GM18907 (cell line): ENCODE data around the gene PRKRA.
A peak's percentile ranks its signal among the peaks of the same experiment; 100 is the strongest.
"Not testable (repeated sequence)": the region's sequence is repeated elsewhere in the genome, so short reads cannot be mapped to it uniquely, and the experiment has no call there.

Experiments
- ATAC-seq: cut with Tn5 transposase; IDR thresholded peaks from one replicate; pipeline ENCODE4 v1.9.1; 2021; ENCODE audit warnings: mild to moderate bottlenecking, moderate library complexity; ENCODE audit not compliant: unreplicated experiment

The PRKRA gene

GRCh38 chr2:178450774-178451525 is at the start of gene PRKRA, which contains the start of gene PJVK:
PRKRA (minus strand) TSS chr2:178451175; CDS start chr2:178451030, 145 bp downstream.
PJVK (plus strand) TSS chr2:178451378; CDS start chr2:178453410, 2,032 bp downstream.
- peak; percentile 90 for ATAC-seq

- no peak for ATAC-seq
Observed at GRCh38 chr2:178499640-178500039, 48.7 kb upstream of the PRKRA start.

DNA sequence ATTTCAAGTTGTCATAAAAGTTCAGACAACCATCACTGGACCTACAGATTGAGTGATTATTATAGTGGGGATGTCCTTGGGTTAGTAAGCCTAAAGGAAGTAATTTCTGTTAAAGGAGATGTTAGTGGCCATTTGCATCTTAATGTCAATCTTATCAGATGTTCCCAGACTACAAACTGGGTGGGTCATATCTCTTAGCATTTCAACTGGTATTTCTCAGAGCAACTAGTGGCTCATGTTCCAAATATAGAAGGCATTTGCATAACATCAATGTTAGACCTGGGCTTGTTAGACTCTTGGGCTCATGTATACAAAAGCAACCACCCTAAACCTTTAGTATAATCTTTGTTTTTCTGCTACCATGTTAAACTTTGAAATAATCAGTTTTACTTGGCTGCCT is 47.2 kb upstream of the PRKRA start:
- no peak for ATAC-seq

GRCh38 chr2:178496049-178496448 is 45.1 kb upstream of the PRKRA start:
- ATAC-seq: no peak

- ATAC-seq: no peak
Observed at GRCh38 chr2:178491612-178492011, 40.6 kb upstream of the PRKRA start.

DNA sequence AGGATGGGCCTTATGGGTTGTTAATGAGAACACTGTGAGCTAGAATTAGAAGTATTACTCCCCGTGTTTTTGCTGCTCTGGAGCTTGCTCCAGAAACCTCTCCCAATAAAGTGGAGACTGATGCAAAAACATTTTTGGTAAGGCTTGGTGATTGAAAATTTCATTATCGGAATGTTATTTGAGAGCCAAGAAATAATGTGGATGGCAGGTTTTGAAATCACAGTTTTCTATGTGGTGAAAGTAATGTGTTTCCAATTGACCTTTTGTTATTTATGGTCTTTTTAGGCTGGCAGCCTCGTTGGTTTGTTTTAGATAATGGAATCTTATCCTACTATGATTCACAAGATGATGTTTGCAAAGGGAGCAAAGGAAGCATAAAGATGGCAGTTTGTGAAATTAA is 34.4 kb upstream of the PRKRA start:
- no peak for ATAC-seq

DNA sequence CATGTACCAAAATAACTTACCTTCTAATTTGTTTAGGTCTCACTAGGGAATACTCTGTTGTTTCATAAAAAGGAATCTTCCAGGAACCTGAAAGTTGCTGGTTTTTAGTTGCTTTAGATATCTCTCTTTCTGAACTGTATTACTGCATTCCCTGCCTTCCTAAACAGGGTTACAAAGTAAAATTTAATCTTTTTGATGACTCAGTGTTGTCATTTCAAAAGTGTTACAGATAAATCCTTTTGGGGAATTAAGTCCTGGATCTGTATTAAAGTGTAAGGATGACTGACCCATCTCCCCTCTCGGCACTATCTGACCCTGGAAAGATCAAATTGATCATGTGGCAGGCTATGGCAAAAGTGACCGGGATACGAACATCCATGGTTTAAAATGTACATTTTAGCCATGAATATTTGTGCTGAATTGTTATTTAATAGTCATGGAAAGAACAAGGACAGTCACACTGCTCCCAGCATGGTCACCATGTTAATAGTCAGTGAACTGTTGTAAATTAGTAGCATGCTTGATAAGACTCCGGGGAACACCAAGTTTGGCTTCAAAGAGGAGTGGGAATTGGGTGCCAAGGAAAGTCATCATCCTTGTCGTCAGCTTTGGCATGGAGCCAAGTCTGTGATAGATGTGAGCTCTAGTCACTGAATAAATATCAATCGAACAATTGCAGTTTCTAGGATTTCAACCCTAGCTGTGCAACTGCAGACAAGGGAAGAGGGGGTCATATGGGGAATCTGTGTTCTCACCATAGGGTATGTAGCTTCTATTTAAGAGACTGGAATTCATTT is 33.5 kb upstream of the PRKRA start:
- ATAC-seq: no peak

- ATAC-seq: peak; percentile 36
Observed at GRCh38 chr2:178482437-178482836, 31.5 kb upstream of the PRKRA start.

- ATAC-seq: peak; percentile 73
Observed at GRCh38 chr2:178480227-178481181, 29.5 kb upstream of the PRKRA start, which contains the start of gene PLEKHA3. PLEKHA3 (plus strand) TSS chr2:178480457; CDS start chr2:178480870, 413 bp downstream.

DNA sequence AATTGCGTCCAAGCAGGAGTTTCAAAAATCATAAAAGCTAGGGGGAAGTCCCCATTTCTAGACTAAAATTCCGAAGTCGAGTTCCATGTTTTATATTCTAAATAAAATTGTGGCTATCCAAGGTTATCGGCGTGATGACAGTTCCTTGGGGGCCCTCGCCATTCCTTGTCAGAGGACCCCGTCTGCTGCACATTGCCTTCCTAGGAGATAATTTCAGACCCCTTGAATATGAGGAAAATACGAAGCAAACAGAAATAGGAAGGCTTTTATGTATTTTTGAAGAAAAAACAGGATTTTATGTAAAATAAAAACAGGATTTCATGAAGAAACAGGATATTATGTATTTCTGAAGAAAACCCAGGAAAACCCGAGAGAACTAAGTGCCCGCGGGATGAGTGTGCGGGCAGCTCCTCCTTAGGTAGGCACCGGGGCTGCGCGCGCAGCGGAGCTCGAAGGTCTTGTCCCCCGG is 28.8 kb upstream of the PRKRA start:
- no peak for ATAC-seq

DNA sequence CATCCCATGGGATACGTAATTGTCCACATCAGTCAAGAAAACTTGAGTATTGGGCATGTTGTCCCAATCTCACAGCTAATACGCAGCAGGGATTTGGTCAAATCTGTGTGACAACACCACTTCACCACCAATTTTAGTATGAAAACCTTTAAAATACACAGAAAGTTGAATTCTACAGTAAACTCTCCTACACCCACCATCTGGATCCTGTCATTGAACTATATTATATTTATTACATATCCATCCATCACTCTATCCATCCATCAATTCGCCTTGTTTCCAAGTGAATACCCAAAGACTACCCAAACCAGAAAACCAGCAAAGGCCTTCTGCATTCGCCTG is 28.3 kb upstream of the PRKRA start:
- no peak for ATAC-seq

DNA sequence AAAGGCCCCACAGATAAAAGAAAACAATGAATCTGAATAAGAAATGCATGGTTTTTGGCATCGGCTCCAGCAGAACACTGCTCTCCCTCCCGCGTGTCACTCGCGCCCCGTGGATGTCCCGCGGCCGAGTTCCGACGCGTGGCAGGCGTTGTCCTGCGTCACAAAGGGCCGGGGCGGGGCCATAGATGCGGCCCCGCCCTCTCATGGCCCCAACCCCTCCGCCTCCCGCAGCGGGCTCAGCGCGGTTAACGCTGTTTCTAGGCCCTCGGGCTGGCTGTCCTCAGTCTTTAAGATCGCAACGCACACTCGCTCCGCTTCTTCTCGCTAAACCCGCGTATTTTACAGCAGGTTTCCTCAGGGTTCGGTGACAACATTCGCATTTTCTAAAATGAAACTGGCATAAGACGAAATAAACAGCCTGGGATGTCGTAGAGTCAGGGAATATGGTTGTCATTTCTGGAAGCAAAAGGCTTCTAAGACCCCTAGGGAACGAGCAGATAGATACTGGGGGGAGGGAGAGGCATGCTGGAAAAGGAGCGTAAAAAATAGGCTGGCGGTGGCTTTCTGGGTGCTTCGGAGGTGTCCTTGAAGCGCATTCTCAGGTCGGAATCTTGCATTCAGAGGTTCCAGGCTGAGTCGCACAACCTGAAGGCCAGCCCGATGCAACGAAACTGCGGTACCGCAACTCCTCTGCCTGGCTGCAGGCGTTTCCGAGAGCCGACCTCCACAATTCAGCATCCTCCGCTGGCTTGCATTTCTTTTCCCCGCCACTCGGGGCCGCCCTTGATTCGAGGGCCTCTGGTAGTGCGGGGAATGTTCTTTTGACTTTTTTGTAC is 27.7 kb upstream of the PRKRA start, which contains the start of gene FKBP7:
Gene FKBP7 (minus strand): TSS at position 162 of the 836 bp plus-strand sequence. CDS start 101 bp downstream, at position 61.
- ATAC-seq: peak; percentile 44

DNA sequence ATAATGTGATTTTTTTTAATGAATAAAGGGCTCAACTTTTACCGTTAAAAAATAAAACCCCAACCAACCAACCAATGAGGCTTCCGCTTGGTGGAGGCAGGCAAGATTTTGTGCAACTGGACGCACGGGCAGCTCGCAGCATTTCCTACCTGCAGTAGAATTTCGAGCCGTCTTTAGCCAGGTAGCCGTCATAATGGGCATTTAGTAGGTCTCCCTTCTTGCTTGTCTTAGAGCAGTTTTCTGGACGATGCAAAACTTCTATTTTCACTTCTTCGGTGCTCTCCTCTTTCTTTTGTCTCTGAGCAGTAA is 27.1 kb upstream of the PRKRA start:
- ATAC-seq: no peak

DNA sequence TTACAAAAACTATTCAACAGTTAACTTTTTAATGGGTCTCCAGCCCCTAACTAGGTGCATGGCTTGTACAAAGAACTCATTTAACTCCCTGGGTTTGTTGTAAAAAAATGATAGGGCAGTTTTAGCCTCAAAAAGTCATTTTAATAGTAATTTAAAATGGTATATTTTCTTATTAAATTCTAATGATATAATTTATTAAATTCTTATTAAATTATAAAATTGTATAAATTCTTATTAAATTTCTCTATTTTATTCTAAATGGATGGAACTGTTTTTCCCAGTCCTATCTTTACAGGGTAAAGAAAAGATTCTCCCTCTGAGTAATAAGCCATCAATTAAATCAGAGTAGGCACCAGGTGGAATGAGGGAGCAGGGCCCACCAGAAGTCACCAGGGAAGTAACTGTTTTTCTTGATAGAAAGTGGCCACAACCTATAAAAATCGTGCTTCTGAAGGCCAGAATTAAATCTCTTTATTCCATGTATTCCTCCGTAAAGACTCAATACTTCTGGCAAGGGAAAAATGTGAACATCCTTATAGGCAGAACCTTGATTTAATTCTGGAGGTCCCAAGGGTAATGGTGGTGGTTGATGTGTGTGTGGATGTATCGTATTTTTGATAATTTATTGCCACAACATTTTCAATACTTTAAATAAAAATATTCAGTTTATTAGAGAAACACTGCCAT is 26.6 kb upstream of the PRKRA start:
- ATAC-seq: no peak

DNA sequence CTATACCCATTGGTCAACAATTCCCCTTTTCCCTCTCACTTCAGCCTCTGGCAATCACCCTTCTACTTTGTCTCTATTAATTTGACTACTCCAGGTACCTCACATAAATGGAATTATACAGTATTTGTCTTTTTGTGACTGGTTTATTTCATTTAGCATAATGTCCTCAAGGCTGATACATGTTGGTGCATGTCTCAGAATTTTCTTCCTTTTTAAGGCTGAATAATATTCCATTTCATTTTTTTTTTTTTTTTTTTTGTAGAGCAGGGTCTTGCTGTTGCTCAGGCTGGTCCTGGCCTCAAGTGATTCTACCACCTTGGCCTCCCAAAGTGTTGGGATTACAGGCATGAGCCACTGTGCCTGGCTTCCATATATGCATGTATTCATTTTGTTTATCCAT is 25.5 kb upstream of the PRKRA start:
- no peak for ATAC-seq

- no peak for ATAC-seq
Observed at GRCh38 chr2:178474560-178474959, 23.6 kb upstream of the PRKRA start.

GRCh38 chr2:178473931-178474330 is 23.0 kb upstream of the PRKRA start:
- ATAC-seq: no peak

GRCh38 chr2:178473373-178473772 is 22.4 kb upstream of the PRKRA start:
- no peak for ATAC-seq

DNA sequence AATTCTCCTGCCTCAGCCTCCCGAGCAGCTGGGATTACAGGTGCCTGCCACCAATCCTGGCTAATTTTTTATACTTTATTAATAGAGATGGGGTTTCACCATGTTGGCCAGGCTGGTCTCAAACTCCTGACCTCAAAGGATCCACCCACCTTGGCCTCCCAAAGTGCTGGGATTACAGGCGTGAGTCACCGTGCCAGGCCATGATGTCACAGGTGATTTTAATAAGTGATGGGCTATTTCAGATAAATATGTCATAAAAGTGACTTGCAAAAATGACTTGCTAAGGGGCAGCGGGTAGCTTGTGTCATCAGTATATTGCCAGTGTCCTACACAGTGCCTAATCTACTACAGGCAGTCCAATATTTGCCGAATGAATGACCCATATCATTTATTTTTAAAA is 20.3 kb upstream of the PRKRA start:
- ATAC-seq: not testable (repeated sequence)
